ENCODE data around the gene POLR1G. TPM values are rescaled to one million over a fixed set of nuclear protein-coding genes. Genes with fewer than 3 reads are reported as not detected.

The POLR1G gene
- total and polyA plus RNA-seq, 2 experiments from 2014 or later: 33.0 to 85.9 TPM

DNA sequence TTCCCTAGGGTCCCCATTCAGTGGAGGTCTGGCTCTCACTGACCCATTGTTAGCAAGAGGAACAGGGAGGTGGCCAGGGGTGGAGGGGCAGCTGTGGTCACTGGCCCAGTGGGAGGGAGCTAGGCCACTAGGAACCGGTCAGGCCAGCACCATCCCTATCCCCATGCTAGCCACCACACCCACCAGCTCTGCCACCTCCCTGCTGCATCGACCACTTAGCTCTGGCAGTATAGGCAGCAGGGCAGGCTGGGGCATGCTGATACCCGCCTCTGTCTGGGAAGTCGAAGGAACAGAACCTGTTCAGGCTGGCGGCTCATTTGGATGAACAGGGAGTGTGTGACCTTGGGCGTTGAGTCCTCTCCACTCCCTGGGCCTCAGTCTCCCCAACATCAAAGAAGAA is 6.3 kb upstream of the POLR1G start (continued):
- TF ChIP-seq, protein P1, sequence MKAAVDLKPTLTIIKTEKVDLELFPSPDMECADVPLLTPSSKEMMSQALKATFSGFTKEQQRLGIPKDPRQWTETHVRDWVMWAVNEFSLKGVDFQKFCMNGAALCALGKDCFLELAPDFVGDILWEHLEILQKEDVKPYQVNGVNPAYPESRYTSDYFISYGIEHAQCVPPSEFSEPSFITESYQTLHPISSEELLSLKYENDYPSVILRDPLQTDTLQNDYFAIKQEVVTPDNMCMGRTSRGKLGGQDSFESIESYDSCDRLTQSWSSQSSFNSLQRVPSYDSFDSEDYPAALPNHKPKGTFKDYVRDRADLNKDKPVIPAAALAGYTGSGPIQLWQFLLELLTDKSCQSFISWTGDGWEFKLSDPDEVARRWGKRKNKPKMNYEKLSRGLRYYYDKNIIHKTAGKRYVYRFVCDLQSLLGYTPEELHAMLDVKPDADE (IDR thresholded peaks at IDR 0.05): no peak
- no peak for TF ChIP-seq POLR2AphosphoS5 (IDR thresholded peaks at IDR 0.05; ENCODE audit: low read depth)
- no peak for TF ChIP-seq REST (IDR thresholded peaks at IDR 0.05; ENCODE audit: unreplicated experiment)
- TF ChIP-seq EZH2 (IDR thresholded peaks at IDR 0.05; ENCODE audit: low read depth, unreplicated experiment): no peak
- no peak for TF ChIP-seq JUNB (IDR thresholded peaks at IDR 0.05; ENCODE audit: unreplicated experiment)
- TF ChIP-seq ZNF114 (CRISPR knock-in tag; IDR thresholded peaks at IDR 0.05): no peak
- TF ChIP-seq CTCF (conservative IDR thresholded peaks at IDR 0.05; ENCODE audit: low read depth in 2 of 2): no peak
- TF ChIP-seq NANOG (IDR thresholded peaks at IDR 0.05; ENCODE audit: borderline replicate concordance): no peak
- TF ChIP-seq STAT1 (IDR thresholded peaks at IDR 0.05; ENCODE audit: unreplicated experiment): no peak
- no peak for TF ChIP-seq ZNF331 (CRISPR knock-in tag; IDR thresholded peaks at IDR 0.05; ENCODE audit: low read depth)

GRCh38 chr19:45401815-45402214 is 4.6 kb upstream of the POLR1G start:
- no peak for ATAC-seq
- peaks cover 24% of the 10 kb centered on the region for H3K4me1 ChIP-seq (ENCODE audit: insufficient read depth)
- H3K4me3 Mint-ChIP-seq: peak overlapping the region; percentile 55; the same call in 1 of the 3 replicates
- peaks cover 2% of the 10 kb centered on the region; the same call in 1 of the 3 replicates for H3K36me3 Mint-ChIP-seq (ENCODE audit: low read depth)
- H4K20me1 ChIP-seq (replicated peaks; ENCODE audit: insufficient read depth): peaks cover 25% of the 10 kb centered on the region
- H3K27ac ChIP-seq (ENCODE audit: low read depth): no peak overlapping the region
- H3K4me1 Mint-ChIP-seq: peaks cover 24% of the 10 kb centered on the region
- H3F3A ChIP-seq (replicated peaks; ENCODE audit: low read depth): peaks cover 22% of the 10 kb centered on the region; the same call in 1 of the 2 replicates
- peaks cover 52% of the 10 kb centered on the region for H3K27me3 ChIP-seq (ENCODE audit: insufficient read depth)
- H3K4me3 ChIP-seq: peak overlapping the region; percentile 46; the same call in 1 of the 2 replicates
- H2AFZ ChIP-seq: no peak overlapping the region
- no peak for DNase-seq (ENCODE audit: low spot score)
- no peak overlapping the region for H3K27ac Mint-ChIP-seq
- no peaks in the 10 kb centered on the region for H3K9me2 ChIP-seq (ENCODE audit: insufficient read depth)
- H3K9me3 Mint-ChIP-seq: peaks cover 3% of the 10 kb centered on the region; the same call in 2 of the 3 replicates
- H3K4me2 ChIP-seq: peak overlapping the region; percentile 99
- no peaks in the 10 kb centered on the region for H3K36me3 ChIP-seq (ENCODE audit: insufficient read depth)
- peaks cover 49% of the 10 kb centered on the region for H3K27me3 Mint-ChIP-seq (ENCODE audit: insufficient read depth, low read depth, poor library complexity)
- H3K79me2 ChIP-seq (replicated peaks; ENCODE audit: insufficient read depth): peaks cover under 1% of the 10 kb centered on the region; the same call in 1 of the 2 replicates
- TF ChIP-seq EZH2 (IDR thresholded peaks at IDR 0.05; ENCODE audit: low read depth, unreplicated experiment) (no peak), ZNF462 (CRISPR knock-in tag; IDR thresholded peaks at IDR 0.05) (no peak)
